RWPE1 (cell line): ENCODE results near the gene DPY30.
"Not testable (repeated sequence)": the region's sequence is repeated elsewhere in the genome, so short reads cannot be mapped to it uniquely, and the experiment has no call there.

ENCODE experiments used
- CTCF ChIA-PET: fragments of 350-600 bp; sonication (Branson Sonifier 250); formaldehyde crosslinking; extraction: SDS; loops from one replicate; lab custom pipeline; 2021; lab: Yijun Ruan, JAX
- POLR2A ChIA-PET: fragments of 400-600 bp; formaldehyde crosslinking; extraction: SDS; loops from one replicate; lab custom pipeline; 2020; ENCODE audit warnings: antibody characterized with exemption; ENCODE audit not compliant: low non-redundant PET; lab: Yijun Ruan, JAX
- DNase-seq: peaks from one replicate; pipeline ENCODE4 v3.0.0; 2012; ENCODE audit warnings: low spot score
- H3K27ac ChIP-seq: fragments of 450-650 bp; 2 replicates; pipeline ENCODE4 v1.5.1; 2017
- CTCF ChIP-seq: fragments of 450-650 bp; conservative IDR thresholded peaks from 2 replicates; pipeline ENCODE4 v1.5.1; 2017; ENCODE audit warnings: low read depth, mild to moderate bottlenecking

Gene DPY30

GRCh38 chr2:32043561-32043960 lies 4.0 kb upstream of the DPY30 start:
- DNase-seq, result no peak
- POLR2A ChIA-PET, result no interaction called here

GRCh38 chr2:32034198-32034887 lies 5.3 kb downstream of the DPY30 start:
- CTCF ChIA-PET, result interaction anchor here (0.6 to 0.7 kb wide), 2 partner anchors 7 to 387 kb away, joined by 3 to 4 read pairs; no protein-coding TSS in a partner anchor
- POLR2A ChIA-PET, result not testable (repeated sequence)
- peak overlapping the region; percentile 46 for H3K27ac ChIP-seq

More at GRCh38 chr2:32043561-32043960, 4.0 kb upstream of the DPY30 start:
- CTCF ChIA-PET, result no interaction called here
- no peak overlapping the region for H3K27ac ChIP-seq
- no peak for TF ChIP-seq CTCF

GRCh38 chr2:32018789-32019482 lies 20.7 kb downstream of the DPY30 start:
- CTCF ChIA-PET, result interaction anchor here (0.6 to 1.4 kb wide), 2 partner anchors 11 to 1305 kb away, joined by 3 to 8 read pairs; no protein-coding TSS in a partner anchor
- POLR2A ChIA-PET, result interaction anchor here (0.5 kb wide), 1 partner anchor 29 kb away, joined by 8 read pairs; no protein-coding TSS in a partner anchor
- peak overlapping the region; percentile 34; the same call in 1 of the 2 replicates for H3K27ac ChIP-seq
- peak; percentile 19 for DNase-seq

More at GRCh38 chr2:32034198-32034887, 5.3 kb downstream of the DPY30 start:
- DNase-seq, result not testable (repeated sequence)

- H3K27ac ChIP-seq, result no peak overlapping the region
- no peak for DNase-seq
- ChIA-PET CTCF (interaction anchor here (0.5 to 0.7 kb wide), 3 partner anchors 95 to 1951 kb away, joined by 4 to 11 read pairs (median 4); no protein-coding TSS in a partner anchor), POLR2A (no interaction called here)
- TF ChIP-seq CTCF, result no peak
These were observed 26.7 kb downstream of the DPY30 start for GRCh38 chr2:32012872-32013271.

GRCh38 chr2:32011485-32011960 lies 28.1 kb downstream of the DPY30 start:
- ChIA-PET CTCF (no interaction called here), POLR2A (no interaction called here)
- DNase-seq, result no peak
- H3K27ac ChIP-seq, result peak overlapping the region; percentile 98
- no peak for TF ChIP-seq CTCF

- no peak for TF ChIP-seq CTCF
- ChIA-PET POLR2A (interaction anchor here (0.6 kb wide), 1 partner anchor 67 kb away, joined by 5 read pairs; no protein-coding TSS in a partner anchor), CTCF (no interaction called here)
- H3K27ac ChIP-seq, result peak within 1 kb of the TSS; percentile 98
- peak; percentile 87 for DNase-seq
These were observed 28.7 kb downstream of the DPY30 start, which contains the start of gene MEMO1 for GRCh38 chr2:32010670-32011484. Gene MEMO1 (minus strand): TSS chr2:32011008. CDS start chr2:32010247, 761 bp downstream.

GRCh38 chr2:32010280-32010669 lies 29.3 kb downstream of the DPY30 start:
- H3K27ac ChIP-seq, result peak overlapping the region; percentile 98
- CTCF ChIA-PET, DNase-seq: not testable (repeated sequence)
- POLR2A ChIA-PET, result interaction anchor here (0.6 kb wide), 1 partner anchor 68 kb away, joined by 5 read pairs; no protein-coding TSS in a partner anchor
